ENCODE data around the gene LRP2. TPM values are rescaled to one million over a fixed set of nuclear protein-coding genes. Genes with fewer than 3 reads are reported as not detected.

Gene LRP2
- total and polyA plus RNA-seq, 2 of the 4 experiments (the other 2 are of a cell fraction), result not detected

GRCh38 chr2:169173876-169174275 lies 188.5 kb downstream of the LRP2 start:
- CTCF ChIA-PET, result no interaction called here
- no peak overlapping the region for H2AFZ ChIP-seq (replicated peaks; ENCODE audit: low read length, poor library complexity)
- no peaks in the 10 kb centered on the region for H4K20me1 ChIP-seq (ENCODE audit: insufficient read depth, low read length)
- H3K27me3 ChIP-seq (ENCODE audit: control insufficient read depth, insufficient read depth, low read length), result no peaks in the 10 kb centered on the region
- no peak for DNase-seq
- no peaks in the 10 kb centered on the region for H3K36me3 ChIP-seq (ENCODE audit: control insufficient read depth, insufficient read depth, low read length)
- no peak overlapping the region for H3K4me3 ChIP-seq (ENCODE audit: insufficient read depth, low read depth, low read length)
- no peak overlapping the region for H3K27ac ChIP-seq (ENCODE audit: insufficient read depth, low read length)
- no peak overlapping the region for H3K4me2 ChIP-seq (ENCODE audit: low read depth, low read length)
- no peak overlapping the region for H2AK9ac ChIP-seq (replicated peaks; ENCODE audit: low read depth, low read length, poor library complexity)
- H3K9ac ChIP-seq (ENCODE audit: low read depth, low read length), result no peak overlapping the region
- no peaks in the 10 kb centered on the region for H3K4me1 ChIP-seq (ENCODE audit: control insufficient read depth, insufficient read depth, low read length)
- dilution Hi-C loops (cut with HindIII; ENCODE audit: low sequenced_read_pairs, unreplicated experiment) (no loop called here), intact Hi-C loops (cut with micrococcal nuclease) (no loop called here), in situ Hi-C loops (cut with MboI; ENCODE audit: low sequenced_read_pairs) (no loop called here)
- WGBS, 2 experiments (ENCODE audit: extremely low coverage in 2 of 2, insufficient read length in 1 of 2), result 40% methylated on average over 1 of the region's 9 CpGs; no CpG with 5 or more reads in 1 of the 2 experiments
- ATAC-seq (ENCODE audit: low read depth), result no peak
- H3K23ac ChIP-seq (ENCODE audit: low read depth, low read length), result no peak overlapping the region
- no peaks in the 10 kb centered on the region; the same call in 1 of the 2 replicates for H3K9me3 ChIP-seq (ENCODE audit: control insufficient read depth, insufficient read depth, low read length)
- H4K5ac ChIP-seq (ENCODE audit: low read depth, low read length), result no peak overlapping the region
- H3K18ac ChIP-seq (ENCODE audit: low read depth, low read length), result no peak overlapping the region
- no TSS peak for BruUV-seq (replicated peaks)
- no peak overlapping the region for H2AK5ac ChIP-seq (ENCODE audit: low read depth, low read length)
- POLR2A ChIA-PET (ENCODE audit: unreplicated experiment), result no interaction called here
- TF ChIP-seq, protein P1, sequence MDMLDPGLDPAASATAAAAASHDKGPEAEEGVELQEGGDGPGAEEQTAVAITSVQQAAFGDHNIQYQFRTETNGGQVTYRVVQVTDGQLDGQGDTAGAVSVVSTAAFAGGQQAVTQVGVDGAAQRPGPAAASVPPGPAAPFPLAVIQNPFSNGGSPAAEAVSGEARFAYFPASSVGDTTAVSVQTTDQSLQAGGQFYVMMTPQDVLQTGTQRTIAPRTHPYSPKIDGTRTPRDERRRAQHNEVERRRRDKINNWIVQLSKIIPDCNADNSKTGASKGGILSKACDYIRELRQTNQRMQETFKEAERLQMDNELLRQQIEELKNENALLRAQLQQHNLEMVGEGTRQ (IDR thresholded peaks at IDR 0.05; ENCODE audit: low read depth, low read length), result no peak
- no peak for TF ChIP-seq BHLHE40 (IDR thresholded peaks at IDR 0.05; ENCODE audit: low read depth, low read length)
- TF ChIP-seq CEBPB (IDR thresholded peaks at IDR 0.05; ENCODE audit: low read depth, low read length), result no peak
- TF ChIP-seq MAFK (IDR thresholded peaks at IDR 0.05; ENCODE audit: low read depth, low read length), result no peak
- H3K9me1 ChIP-seq (ENCODE audit: insufficient read depth, low read length), result no peaks in the 10 kb centered on the region
- no peak overlapping the region for H4K91ac ChIP-seq (ENCODE audit: insufficient read depth, low read depth, low read length)
- no peak overlapping the region for H2BK120ac ChIP-seq (ENCODE audit: low read depth, low read length)
- no peak overlapping the region for H2BK15ac ChIP-seq (ENCODE audit: low read depth, low read length)
- H3K4ac ChIP-seq (ENCODE audit: low read depth, low read length), result no peak overlapping the region
- no peak overlapping the region for H3K14ac ChIP-seq (replicated peaks; ENCODE audit: low read depth, low read length)
- H3K56ac ChIP-seq (ENCODE audit: extremely low read depth, insufficient read depth, low read length), result no peak overlapping the region
- no peak overlapping the region for H4K8ac ChIP-seq (ENCODE audit: low read depth in 2 of 2, low read length in 2 of 2)
- H2BK5ac ChIP-seq (ENCODE audit: low read depth, low read length, poor library complexity, severe bottlenecking), result no peak overlapping the region
- H2BK20ac ChIP-seq (ENCODE audit: low read depth, low read length), result no peak overlapping the region
- no peaks in the 10 kb centered on the region for H3K79me1 ChIP-seq (ENCODE audit: low read depth in 1 of 2, low read length in 2 of 2)
